ENCODE results near the gene TTC9C. TPM values are rescaled to one million over a fixed set of nuclear protein-coding genes. Genes with fewer than 3 reads are reported as not detected.

Gene TTC9C
- total and polyA plus RNA-seq, 2 of the 8 experiments (the other 6 are each of a cell fraction or from before 2014, with no cell fraction given) = 25.4 to 34.1 TPM

DNA sequence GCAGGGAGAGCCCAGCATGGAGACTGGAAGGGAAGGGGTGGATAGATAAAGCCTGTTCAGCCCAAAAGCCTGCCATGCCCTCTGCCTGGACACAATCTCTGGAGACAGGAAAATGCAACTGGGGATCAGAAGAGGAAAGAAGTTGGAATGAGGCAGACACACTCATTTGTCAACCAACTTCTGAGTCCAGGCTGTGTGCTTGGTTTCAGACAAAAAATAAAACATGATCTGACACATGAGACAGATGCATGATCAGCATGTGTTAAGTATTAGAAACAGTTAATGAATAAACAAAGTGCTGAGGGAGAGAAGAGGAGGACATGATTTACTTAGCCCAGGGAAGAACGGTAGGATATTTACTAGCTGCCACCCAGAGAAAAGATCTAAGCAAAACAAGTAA is 39.8 kb upstream of the TTC9C start (continued):
- no peak for TF ChIP-seq TEAD4 (IDR thresholded peaks at IDR 0.05; ENCODE audit: low read depth, low read length)

Data from H1 (cell line).